ENCODE measurements around the gene TBX4.

The TBX4 gene

DNA sequence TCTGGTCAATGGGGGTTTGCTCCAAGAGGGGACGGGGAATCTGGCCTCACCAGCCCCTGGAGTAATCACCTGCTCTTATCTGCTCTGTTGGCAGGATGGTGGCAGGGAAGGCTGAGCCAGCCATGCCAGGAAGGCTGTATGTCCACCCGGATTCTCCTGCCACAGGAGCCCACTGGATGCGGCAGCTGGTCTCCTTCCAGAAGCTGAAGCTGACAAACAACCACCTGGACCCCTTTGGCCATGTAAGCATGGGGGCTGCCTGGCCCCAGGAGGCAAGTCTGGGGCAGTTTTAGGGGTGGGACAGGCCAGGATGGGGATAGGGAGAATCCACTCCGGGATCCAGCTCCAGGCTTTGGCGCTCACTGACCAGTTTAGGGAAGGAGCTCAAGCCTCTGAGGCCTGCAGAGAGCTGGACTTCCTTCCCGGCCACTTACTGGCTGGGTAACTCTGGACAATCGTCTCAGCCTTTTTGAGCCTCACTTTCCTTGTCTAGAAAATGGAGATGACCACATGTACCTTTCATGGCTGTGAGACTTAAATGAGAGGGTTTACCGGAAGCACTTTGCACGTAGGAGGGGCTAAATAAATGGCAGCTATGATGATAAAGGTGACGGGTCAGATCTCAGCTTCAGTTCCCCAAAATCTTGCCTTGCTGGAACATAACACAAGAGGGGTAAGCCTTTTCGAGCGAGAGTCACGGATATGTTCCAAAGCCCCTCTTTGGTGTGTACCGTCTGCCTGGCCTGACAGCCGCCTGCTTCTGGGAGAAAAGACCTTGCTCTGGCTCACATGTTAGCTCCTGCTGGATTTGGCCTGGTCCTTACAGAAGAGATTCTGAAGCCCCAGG, 15.4 kb downstream of the TBX4 start:
- DNase-seq (ENCODE audit: low spot score) = no peak
- TF ChIP-seq, protein P1, sequence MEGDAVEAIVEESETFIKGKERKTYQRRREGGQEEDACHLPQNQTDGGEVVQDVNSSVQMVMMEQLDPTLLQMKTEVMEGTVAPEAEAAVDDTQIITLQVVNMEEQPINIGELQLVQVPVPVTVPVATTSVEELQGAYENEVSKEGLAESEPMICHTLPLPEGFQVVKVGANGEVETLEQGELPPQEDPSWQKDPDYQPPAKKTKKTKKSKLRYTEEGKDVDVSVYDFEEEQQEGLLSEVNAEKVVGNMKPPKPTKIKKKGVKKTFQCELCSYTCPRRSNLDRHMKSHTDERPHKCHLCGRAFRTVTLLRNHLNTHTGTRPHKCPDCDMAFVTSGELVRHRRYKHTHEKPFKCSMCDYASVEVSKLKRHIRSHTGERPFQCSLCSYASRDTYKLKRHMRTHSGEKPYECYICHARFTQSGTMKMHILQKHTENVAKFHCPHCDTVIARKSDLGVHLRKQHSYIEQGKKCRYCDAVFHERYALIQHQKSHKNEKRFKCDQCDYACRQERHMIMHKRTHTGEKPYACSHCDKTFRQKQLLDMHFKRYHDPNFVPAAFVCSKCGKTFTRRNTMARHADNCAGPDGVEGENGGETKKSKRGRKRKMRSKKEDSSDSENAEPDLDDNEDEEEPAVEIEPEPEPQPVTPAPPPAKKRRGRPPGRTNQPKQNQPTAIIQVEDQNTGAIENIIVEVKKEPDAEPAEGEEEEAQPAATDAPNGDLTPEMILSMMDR (IDR thresholded peaks at IDR 0.05; ENCODE audit: extremely low read depth, missing control alignments) = no peak

- TF ChIP-seq, protein P1 (IDR thresholded peaks at IDR 0.05; ENCODE audit: extremely low read depth, missing control alignments) = no peak
- DNase-seq (ENCODE audit: low spot score) = no peak
These were observed 16.2 kb downstream of the TBX4 start for GRCh38 chr17:61468263-61468907.

DNA sequence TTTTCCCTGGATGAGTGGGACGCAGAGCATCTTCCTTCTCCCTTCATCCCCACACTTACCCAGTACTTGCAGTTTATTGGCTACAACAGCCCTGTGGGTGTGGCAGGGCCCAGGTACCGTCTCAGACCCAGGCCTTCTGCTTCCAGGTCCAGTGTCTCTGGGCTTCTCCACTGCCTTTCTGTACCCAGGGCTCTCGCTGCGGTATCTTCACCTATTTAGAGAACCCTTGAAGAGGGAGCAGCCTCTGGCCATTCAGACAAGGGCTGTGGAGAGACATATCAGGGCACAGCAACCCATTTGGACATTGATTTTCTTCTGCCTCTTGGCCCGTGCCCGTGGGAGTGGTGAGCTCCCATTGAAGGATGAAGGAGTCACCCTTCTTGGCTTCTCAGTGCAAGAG, 17.3 kb downstream of the TBX4 start:
- TF ChIP-seq, protein P1 (IDR thresholded peaks at IDR 0.05; ENCODE audit: extremely low read depth, missing control alignments) = no peak
- no peak for DNase-seq (ENCODE audit: low spot score)

DNA sequence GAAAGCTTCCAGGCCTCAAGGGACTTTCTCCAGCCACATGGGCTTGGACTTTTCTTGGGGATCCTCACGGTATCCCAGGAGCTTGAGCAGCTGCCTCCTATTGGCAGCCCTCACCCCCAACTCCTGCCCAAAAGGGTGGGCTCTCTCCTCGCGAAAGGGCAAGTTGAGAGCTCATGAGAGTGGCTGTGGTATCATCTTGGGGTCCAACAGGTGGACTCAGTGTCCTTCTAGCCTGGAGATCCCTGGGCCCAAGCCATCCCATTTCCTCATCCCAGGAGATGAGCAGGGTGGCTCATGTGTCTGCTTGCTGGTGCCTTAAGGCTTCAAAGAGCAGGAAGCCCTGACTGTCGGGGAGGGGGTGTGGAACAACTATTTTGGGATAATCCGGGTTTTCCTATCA, 17.7 kb downstream of the TBX4 start:
- TF ChIP-seq, protein P1 (IDR thresholded peaks at IDR 0.05; ENCODE audit: extremely low read depth, missing control alignments) = no peak
- no peak for DNase-seq (ENCODE audit: low spot score)

DNA sequence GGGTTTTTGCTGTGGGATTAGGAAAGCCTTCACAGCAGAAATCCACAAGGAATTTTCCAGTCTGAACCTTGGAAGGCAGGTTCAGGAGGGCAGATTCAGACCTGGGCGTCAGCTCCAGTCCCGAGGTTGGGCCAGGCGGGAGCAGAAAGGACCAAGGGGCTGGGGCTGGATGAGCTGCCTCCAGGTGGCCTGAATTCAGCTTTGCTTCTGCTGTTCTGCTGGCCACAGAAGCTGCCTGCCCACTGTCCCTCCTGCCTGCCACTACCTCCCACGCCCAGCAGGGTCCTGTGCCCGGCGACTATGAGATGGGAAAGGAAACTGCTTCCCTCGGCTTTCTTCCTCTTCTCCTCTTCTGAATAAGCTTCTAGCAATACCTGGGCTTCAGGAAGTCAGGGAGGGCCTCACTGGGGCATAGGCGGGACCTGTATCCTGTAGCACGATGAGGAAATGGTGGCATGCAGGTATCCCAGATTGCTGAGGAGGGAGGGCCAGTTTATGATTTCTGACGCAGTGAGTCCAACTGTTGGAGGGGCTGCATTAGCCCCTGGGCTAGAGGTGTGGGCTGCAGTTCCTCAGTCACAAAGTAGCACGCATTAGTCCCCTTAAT, 18.4 kb downstream of the TBX4 start:
- TF ChIP-seq, protein P1 (IDR thresholded peaks at IDR 0.05; ENCODE audit: extremely low read depth, missing control alignments) = no peak
- no peak for DNase-seq (ENCODE audit: low spot score)

DNA sequence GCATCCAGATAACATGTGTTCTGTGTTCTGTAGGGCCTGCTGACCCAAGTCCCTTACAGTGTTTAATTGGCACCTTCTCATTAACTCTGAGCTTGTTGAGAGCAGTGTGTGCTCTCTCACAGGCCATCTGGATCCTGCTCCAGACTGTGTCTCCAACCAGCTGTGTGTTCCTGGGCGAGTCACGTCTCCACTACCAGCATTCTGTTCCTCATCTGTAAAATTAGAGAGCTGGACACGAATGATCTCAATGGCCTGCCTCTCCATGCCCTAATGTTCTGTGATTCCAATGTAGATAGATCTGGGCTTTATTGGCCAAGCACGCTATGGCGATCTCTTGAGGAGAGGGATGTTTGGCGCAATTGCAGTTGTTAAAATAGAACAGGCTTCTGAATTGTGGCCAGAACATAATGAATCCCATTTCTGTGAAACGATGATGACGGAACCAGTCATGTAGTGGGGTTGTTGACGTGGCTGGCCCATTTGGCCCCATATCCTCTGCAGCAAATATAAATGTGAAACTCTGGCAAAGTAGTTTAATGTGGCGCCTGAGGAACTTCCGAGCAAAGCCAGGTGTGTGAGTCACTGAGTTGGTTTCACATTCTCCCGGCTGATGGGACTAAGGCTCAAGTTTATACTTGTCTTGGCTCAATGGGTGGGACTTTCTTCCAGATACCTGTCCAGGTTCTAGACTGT, 22.2 kb downstream of the TBX4 start:
- TF ChIP-seq, protein P1 (IDR thresholded peaks at IDR 0.05; ENCODE audit: extremely low read depth, missing control alignments) = no peak
- no peak for DNase-seq (ENCODE audit: low spot score)
